Calu3 (cell line): ENCODE results near the gene GDF2. TPM values are rescaled to one million over a fixed set of nuclear protein-coding genes. Genes with fewer than 3 reads are reported as not detected.

Experiments used
- BruUV-seq: library from RNA; stranded (reverse); fragments of 400-500 nt; replicated peaks from 2 replicates; lab custom pipeline; 2021; lab: Mats Ljungman, UMichigan
- CTCF ChIA-PET: fragments of 300-600 bp; sonication (Branson Sonifier 250); formaldehyde crosslinking; loops from one replicate; lab custom pipeline; 2022; ENCODE audit warnings: antibody characterized with exemption; lab: Charles Lee
- DNase-seq: peaks from one replicate; pipeline ENCODE4 v3.0.0; 2022
- H3K27ac Mint-ChIP-seq: one replicate; pipeline ENCODE4 v1.8.0; 2022; ENCODE audit warnings: mixed read lengths; ENCODE audit not compliant: unreplicated experiment
- H3K27me3 Mint-ChIP-seq: one replicate; pipeline ENCODE4 v1.8.0; 2022; ENCODE audit warnings: mixed read lengths; ENCODE audit not compliant: unreplicated experiment
- H3K36me3 Mint-ChIP-seq: one replicate; pipeline ENCODE4 v1.8.0; 2022; ENCODE audit warnings: mild to moderate bottlenecking, moderate library complexity, mixed read lengths; ENCODE audit not compliant: insufficient read depth, unreplicated experiment
- H3K4me1 Mint-ChIP-seq: one replicate; pipeline ENCODE4 v1.8.0; 2022; ENCODE audit warnings: mild to moderate bottlenecking, low read depth, mixed read lengths; ENCODE audit not compliant: unreplicated experiment
- H3K4me3 Mint-ChIP-seq: one replicate; pipeline ENCODE4 v1.8.0; 2022; ENCODE audit warnings: mild to moderate bottlenecking, low read depth, moderate library complexity, mixed read lengths; ENCODE audit not compliant: unreplicated experiment
- H3K9me3 Mint-ChIP-seq: one replicate; pipeline ENCODE4 v1.8.0; 2022; ENCODE audit warnings: low read depth, mixed read lengths; ENCODE audit not compliant: unreplicated experiment
- intact Hi-C: fragments of 100-400 bp; cut with micrococcal nuclease; formaldehyde crosslinking; loops from one replicate; pipeline ENCODE4 v1.10.0; 2022; ENCODE audit not compliant: unreplicated experiment
- total RNA-seq: library from RNA; stranded (reverse); gene quantifications from 2 replicates; pipeline ENCODE4 v1.2.3, GENCODE V29; 2022
- TF ChIP-seq, protein P1 (sequence below): fragments of 200-600 bp; IDR thresholded peaks from one replicate; pipeline ENCODE4 v1.8.0; 2022; ENCODE audit warnings: antibody characterized with exemption; ENCODE audit not compliant: unreplicated experiment

GDF2 gene
- total RNA-seq, 1 experiment from 2014 or later, result not detected

DNA sequence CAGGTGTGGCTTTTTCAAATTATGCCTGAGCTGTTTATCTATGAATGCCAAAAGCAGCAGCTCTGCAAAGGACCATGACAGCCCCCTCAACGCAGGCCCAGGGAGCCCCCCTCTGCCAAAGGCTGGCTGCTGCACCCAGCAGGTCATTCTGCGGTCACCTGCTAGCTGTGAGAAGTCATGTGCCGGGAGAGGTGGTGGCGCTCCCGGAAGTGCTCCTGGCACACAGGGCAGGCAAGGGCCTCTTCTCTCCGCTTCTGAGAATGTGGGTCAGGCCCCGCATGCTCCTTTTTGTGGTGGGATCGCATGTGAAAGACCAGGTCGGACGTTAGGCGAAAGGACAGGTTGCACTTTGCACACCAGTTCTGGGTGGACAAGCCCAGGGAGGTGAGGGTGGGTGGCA, 45.4 kb downstream of the GDF2 start:
- intact Hi-C loops, result no loop called here
- BruUV-seq, result no TSS peak
- TF ChIP-seq, protein P1, sequence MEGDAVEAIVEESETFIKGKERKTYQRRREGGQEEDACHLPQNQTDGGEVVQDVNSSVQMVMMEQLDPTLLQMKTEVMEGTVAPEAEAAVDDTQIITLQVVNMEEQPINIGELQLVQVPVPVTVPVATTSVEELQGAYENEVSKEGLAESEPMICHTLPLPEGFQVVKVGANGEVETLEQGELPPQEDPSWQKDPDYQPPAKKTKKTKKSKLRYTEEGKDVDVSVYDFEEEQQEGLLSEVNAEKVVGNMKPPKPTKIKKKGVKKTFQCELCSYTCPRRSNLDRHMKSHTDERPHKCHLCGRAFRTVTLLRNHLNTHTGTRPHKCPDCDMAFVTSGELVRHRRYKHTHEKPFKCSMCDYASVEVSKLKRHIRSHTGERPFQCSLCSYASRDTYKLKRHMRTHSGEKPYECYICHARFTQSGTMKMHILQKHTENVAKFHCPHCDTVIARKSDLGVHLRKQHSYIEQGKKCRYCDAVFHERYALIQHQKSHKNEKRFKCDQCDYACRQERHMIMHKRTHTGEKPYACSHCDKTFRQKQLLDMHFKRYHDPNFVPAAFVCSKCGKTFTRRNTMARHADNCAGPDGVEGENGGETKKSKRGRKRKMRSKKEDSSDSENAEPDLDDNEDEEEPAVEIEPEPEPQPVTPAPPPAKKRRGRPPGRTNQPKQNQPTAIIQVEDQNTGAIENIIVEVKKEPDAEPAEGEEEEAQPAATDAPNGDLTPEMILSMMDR, result no peak
- H3K36me3 Mint-ChIP-seq, result no peaks in the 10 kb centered on the region
- no peaks in the 10 kb centered on the region for H3K9me3 Mint-ChIP-seq
- no peak for DNase-seq
- peaks cover 5% of the 10 kb centered on the region for H3K4me1 Mint-ChIP-seq
- no peak overlapping the region for H3K27ac Mint-ChIP-seq
- H3K4me3 Mint-ChIP-seq, result no peak overlapping the region
- H3K27me3 Mint-ChIP-seq, result no peaks in the 10 kb centered on the region
- CTCF ChIA-PET, result no interaction called here

DNA sequence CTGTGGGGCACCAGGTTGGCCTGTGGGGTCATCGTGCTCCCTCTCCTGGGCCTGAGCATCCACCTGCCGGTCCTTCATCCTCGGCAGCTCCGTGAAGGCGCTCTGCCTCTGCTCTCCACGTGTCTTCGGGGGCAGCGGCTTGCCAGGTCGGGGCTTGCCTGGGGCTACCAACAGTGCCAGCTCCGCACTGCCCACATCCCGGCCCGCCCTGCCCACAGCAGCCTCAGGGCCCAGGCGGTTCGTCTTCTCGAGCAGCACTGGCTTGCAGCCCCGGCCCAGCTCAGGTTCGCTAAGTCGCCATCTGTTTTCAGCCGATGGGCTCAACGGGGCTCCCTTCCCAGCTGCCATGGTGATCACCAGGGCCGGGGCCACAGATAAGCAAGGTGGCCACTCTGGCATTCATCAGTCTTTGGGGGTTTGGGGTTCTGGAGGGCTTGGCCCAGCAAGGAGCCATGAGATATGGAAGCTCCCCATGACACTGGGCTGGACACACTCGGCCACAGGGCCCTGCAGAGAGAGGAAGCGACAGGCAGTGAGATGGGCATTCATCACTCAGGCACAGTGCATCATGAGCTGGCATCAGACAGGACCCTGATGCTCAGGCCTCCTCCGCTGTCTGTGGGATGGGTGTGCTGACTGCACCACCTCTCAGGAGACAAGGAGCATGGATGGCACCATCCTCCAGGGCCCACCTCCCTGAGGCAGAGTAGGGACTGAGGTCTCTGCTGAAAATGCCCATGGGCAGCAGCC, 46.4 kb downstream of the GDF2 start:
- CTCF ChIA-PET, result interaction anchor here (0.5 kb wide), 1 partner anchor 1265 kb away, joined by 4 read pairs; no protein-coding TSS in a partner anchor

DNA sequence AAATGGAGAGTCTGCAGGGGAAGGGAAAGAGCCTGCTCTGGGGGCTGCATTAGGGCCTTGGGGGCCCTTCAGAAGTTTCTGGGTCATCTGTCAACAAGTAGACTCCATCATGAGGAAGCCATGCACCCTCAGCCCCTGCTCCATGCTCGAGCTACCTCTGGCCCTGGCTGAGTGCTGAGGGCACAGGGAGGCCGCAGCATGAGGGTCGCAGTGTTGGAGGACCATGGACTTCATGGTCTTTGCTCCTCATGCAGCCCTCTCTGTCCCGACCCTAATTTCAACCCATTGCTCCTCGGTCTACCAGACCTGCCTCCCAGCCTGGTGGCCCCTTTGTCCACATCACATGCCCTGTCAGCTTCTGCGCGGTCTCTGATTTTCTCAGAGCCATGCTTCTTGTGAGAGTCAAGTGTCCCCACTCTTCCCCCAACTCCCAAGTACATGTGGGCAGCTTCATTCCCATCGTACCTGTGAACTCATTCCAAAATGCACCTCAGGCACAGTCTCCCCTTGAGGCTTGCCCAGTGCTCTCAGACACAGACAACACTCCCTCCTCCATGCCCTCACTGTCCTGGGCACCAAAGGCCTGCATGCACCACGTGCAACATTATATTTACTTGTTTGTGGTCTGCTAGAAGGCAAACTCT, 47.1 kb downstream of the GDF2 start:
- H3K27me3 Mint-ChIP-seq, result no peaks in the 10 kb centered on the region
- CTCF ChIA-PET, result no interaction called here
- no peaks in the 10 kb centered on the region for H3K36me3 Mint-ChIP-seq
- DNase-seq, result no peak
- TF ChIP-seq, protein P1, result no peak
- no peaks in the 10 kb centered on the region for H3K4me1 Mint-ChIP-seq
- no TSS peak for BruUV-seq
- no peak overlapping the region for H3K27ac Mint-ChIP-seq
- intact Hi-C loops, result no loop called here
- H3K9me3 Mint-ChIP-seq, result no peaks in the 10 kb centered on the region
- H3K4me3 Mint-ChIP-seq, result no peak overlapping the region

More for the DNA sequence above, 46.4 kb downstream of the GDF2 start:
- Mint-ChIP-seq H3K9me3 (no peaks in the 10 kb centered on the region), H3K27ac (no peak overlapping the region), H3K36me3 (no peaks in the 10 kb centered on the region), H3K27me3 (no peaks in the 10 kb centered on the region), H3K4me3 (no peak overlapping the region), H3K4me1 (peaks cover 5% of the 10 kb centered on the region)
- BruUV-seq, result no TSS peak
- DNase-seq, result no peak
- intact Hi-C loops, result no loop called here
- TF ChIP-seq, protein P1, result no peak

DNA sequence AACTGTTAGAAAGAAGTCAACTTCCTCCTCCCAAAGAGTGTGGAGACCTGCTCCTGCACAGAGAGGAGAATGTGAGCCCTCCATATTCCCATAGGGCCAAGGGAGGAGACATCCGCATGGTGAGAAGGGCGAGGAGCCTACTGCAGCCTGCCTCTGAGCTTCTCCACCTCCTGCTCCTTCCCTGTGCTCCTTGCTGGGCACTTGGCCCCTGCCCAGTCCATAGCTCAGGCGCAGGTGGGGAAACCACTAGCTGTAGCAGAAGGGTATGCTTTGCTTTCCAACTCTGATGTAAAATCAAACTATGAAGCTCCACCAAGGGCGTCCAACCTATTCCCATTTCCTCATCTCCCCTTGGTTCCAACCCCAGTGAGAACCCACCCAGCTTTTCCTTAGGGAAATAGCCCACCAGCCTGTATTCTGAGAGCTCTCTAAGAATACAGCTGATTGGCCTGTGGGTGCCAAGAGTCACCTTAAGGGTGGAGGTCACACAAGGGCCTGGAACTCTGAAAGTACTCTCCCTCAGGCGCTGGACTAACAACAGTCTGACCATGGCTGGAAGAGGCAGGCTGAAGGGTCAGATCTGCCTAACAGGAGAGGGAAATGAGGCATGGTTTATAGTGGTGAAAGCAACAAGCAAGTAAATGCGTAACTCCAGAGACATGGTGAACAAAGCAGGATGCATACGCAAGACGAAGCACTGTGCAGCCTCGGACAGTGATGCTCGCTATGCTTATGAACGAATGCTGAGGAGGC, 47.9 kb downstream of the GDF2 start:
- Mint-ChIP-seq H3K27ac (no peak overlapping the region), H3K36me3 (no peaks in the 10 kb centered on the region), H3K4me1 (no peaks in the 10 kb centered on the region), H3K4me3 (no peak overlapping the region), H3K9me3 (no peaks in the 10 kb centered on the region), H3K27me3 (no peaks in the 10 kb centered on the region)
- BruUV-seq, result no TSS peak
- intact Hi-C loops, result no loop called here
- no peak for DNase-seq
- TF ChIP-seq, protein P1, result no peak
- CTCF ChIA-PET, result no interaction called here
